ENCODE data around the gene NUDCD3.

DNA sequence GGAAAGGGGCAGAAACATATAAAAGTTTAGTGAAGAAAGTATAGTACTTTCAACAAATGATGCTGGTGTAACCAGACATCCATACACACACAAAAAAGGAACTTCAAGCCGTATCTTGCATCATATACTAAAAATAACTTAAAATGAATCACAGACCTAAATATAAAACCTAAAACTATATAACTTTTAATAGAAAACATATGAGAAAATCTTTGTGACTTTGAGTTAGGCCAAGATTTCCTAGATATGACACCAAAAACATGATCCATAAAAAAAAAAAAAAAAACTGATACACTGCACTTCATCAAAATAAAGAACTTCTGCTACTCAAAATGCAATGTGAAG, 40.9 kb downstream of the NUDCD3 start:
- TF ChIP-seq, protein P1, sequence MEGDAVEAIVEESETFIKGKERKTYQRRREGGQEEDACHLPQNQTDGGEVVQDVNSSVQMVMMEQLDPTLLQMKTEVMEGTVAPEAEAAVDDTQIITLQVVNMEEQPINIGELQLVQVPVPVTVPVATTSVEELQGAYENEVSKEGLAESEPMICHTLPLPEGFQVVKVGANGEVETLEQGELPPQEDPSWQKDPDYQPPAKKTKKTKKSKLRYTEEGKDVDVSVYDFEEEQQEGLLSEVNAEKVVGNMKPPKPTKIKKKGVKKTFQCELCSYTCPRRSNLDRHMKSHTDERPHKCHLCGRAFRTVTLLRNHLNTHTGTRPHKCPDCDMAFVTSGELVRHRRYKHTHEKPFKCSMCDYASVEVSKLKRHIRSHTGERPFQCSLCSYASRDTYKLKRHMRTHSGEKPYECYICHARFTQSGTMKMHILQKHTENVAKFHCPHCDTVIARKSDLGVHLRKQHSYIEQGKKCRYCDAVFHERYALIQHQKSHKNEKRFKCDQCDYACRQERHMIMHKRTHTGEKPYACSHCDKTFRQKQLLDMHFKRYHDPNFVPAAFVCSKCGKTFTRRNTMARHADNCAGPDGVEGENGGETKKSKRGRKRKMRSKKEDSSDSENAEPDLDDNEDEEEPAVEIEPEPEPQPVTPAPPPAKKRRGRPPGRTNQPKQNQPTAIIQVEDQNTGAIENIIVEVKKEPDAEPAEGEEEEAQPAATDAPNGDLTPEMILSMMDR (IDR thresholded peaks at IDR 0.05; ENCODE audit: insufficient read depth, low read length, poor library complexity, severe bottlenecking): no peak
- TF ChIP-seq EZH2phosphoT487 (conservative IDR thresholded peaks at IDR 0.05; ENCODE audit: low read length): no peak

Data from SU-DHL-6 (cell line).